ENCODE measurements around the gene ABRACL. TPM values are rescaled to one million over a fixed set of nuclear protein-coding genes. Genes with fewer than 3 reads are reported as not detected.

Gene ABRACL
- total and polyA plus RNA-seq, 2 of the 4 experiments (the other 2 are of a cell fraction) = 16.0 to 27.9 TPM

DNA sequence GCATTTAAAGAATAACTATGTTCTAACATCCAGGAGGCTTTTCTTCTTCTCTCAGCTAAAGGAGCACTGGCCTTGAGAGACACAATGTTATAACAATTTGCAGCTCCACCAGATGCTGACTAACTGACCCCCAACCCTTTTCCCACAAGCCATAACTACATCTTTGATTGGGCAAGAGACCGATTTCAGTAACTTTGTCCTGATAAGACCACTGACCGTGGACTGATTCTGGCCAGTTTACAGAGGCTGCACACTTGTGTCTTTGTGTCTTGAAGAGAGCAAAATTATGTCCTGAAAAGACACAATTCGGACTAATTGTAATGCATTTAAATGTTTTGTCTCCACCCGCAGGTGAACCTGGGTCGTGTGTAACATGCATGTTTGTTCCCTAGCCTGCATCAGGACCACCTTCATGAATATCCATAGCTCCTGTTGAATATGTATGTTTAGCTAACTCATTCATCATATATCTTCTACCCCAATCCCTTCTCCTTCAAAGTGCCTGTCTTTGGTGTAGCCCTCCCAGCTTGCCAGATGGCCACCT lies 22.3 kb downstream of the ABRACL start:
- DNase-seq = no peak
- no peaks in the 10 kb centered on the region for H3K4me1 ChIP-seq (ENCODE audit: control insufficient read depth, insufficient read depth, low read length)
- no peaks in the 10 kb centered on the region for H3K9me1 ChIP-seq (ENCODE audit: insufficient read depth, low read length)
- no peak overlapping the region for H2BK15ac ChIP-seq (ENCODE audit: low read depth, low read length)
- no peak overlapping the region for H4K8ac ChIP-seq (ENCODE audit: low read depth in 2 of 2, low read length in 2 of 2)
- peaks cover 18% of the 10 kb centered on the region for H3K27me3 ChIP-seq (ENCODE audit: control insufficient read depth, insufficient read depth, low read length)
- H4K20me1 ChIP-seq (ENCODE audit: insufficient read depth, low read length) = no peaks in the 10 kb centered on the region
- no peak overlapping the region for H3K14ac ChIP-seq (replicated peaks; ENCODE audit: low read depth, low read length)
- no peak overlapping the region for H3K23ac ChIP-seq (ENCODE audit: low read depth, low read length)
- H2BK5ac ChIP-seq (ENCODE audit: low read depth, low read length, poor library complexity, severe bottlenecking) = no peak overlapping the region
- no peak overlapping the region for H2BK120ac ChIP-seq (ENCODE audit: low read depth, low read length)
- H3K4me3 ChIP-seq (ENCODE audit: insufficient read depth, low read depth, low read length) = no peak overlapping the region
- no peaks in the 10 kb centered on the region for H3K79me1 ChIP-seq (ENCODE audit: low read depth in 1 of 2, low read length in 2 of 2)
- intact Hi-C loops (cut with micrococcal nuclease) (no loop called here), in situ Hi-C loops (cut with MboI; ENCODE audit: low sequenced_read_pairs) (no loop called here), dilution Hi-C loops (cut with HindIII; ENCODE audit: low sequenced_read_pairs, unreplicated experiment) (no loop called here)
- TF ChIP-seq POLR2A (IDR thresholded peaks at IDR 0.05; ENCODE audit: low read depth, low read length) = no peak
- TF ChIP-seq FOS (IDR thresholded peaks at IDR 0.05; ENCODE audit: low read depth, low read length) = no peak
- no peak for TF ChIP-seq MAFK (IDR thresholded peaks at IDR 0.05; ENCODE audit: low read depth, low read length)
- TF ChIP-seq NFE2L2 (IDR thresholded peaks at IDR 0.05; ENCODE audit: low read depth, low read length) = no peak
- TF ChIP-seq, protein P1, sequence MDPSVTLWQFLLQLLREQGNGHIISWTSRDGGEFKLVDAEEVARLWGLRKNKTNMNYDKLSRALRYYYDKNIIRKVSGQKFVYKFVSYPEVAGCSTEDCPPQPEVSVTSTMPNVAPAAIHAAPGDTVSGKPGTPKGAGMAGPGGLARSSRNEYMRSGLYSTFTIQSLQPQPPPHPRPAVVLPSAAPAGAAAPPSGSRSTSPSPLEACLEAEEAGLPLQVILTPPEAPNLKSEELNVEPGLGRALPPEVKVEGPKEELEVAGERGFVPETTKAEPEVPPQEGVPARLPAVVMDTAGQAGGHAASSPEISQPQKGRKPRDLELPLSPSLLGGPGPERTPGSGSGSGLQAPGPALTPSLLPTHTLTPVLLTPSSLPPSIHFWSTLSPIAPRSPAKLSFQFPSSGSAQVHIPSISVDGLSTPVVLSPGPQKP (IDR thresholded peaks at IDR 0.05; ENCODE audit: borderline replicate concordance, low read depth, low read length) = no peak
- no peak for TF ChIP-seq CHD1 (IDR thresholded peaks at IDR 0.05; ENCODE audit: low read depth, low read length)
- TF ChIP-seq BHLHE40 (IDR thresholded peaks at IDR 0.05; ENCODE audit: low read depth, low read length) = no peak
- TF ChIP-seq, protein P2, sequence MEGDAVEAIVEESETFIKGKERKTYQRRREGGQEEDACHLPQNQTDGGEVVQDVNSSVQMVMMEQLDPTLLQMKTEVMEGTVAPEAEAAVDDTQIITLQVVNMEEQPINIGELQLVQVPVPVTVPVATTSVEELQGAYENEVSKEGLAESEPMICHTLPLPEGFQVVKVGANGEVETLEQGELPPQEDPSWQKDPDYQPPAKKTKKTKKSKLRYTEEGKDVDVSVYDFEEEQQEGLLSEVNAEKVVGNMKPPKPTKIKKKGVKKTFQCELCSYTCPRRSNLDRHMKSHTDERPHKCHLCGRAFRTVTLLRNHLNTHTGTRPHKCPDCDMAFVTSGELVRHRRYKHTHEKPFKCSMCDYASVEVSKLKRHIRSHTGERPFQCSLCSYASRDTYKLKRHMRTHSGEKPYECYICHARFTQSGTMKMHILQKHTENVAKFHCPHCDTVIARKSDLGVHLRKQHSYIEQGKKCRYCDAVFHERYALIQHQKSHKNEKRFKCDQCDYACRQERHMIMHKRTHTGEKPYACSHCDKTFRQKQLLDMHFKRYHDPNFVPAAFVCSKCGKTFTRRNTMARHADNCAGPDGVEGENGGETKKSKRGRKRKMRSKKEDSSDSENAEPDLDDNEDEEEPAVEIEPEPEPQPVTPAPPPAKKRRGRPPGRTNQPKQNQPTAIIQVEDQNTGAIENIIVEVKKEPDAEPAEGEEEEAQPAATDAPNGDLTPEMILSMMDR (conservative IDR thresholded peaks at IDR 0.05; ENCODE audit: low read depth, low read length) = no peak
- no peak for TF ChIP-seq MXI1 (IDR thresholded peaks at IDR 0.05; ENCODE audit: borderline replicate concordance, low read depth, low read length)
- no peak for TF ChIP-seq SMC3 (IDR thresholded peaks at IDR 0.05; ENCODE audit: low read depth, low read length)
- no peak overlapping the region for H3K9ac ChIP-seq (ENCODE audit: low read depth, low read length)
- no peaks in the 10 kb centered on the region for H3K36me3 ChIP-seq (ENCODE audit: control insufficient read depth, insufficient read depth, low read length)
- H2BK20ac ChIP-seq (ENCODE audit: low read depth, low read length) = no peak overlapping the region
- no peak overlapping the region for H3K18ac ChIP-seq (ENCODE audit: low read depth, low read length)
- no peak overlapping the region for H4K5ac ChIP-seq (ENCODE audit: low read depth, low read length)
- H3K4me2 ChIP-seq (ENCODE audit: low read depth, low read length) = no peak overlapping the region
- no CpG with 5 or more reads among the region's 5 CpGs for WGBS, 2 experiments (ENCODE audit: extremely low coverage in 2 of 2, insufficient read length in 1 of 2)
- no peak overlapping the region for H4K91ac ChIP-seq (ENCODE audit: insufficient read depth, low read depth, low read length)
- no peak for ATAC-seq (ENCODE audit: low read depth)
- no TSS peak for BruUV-seq (replicated peaks)
- no peak overlapping the region for H3K4ac ChIP-seq (ENCODE audit: low read depth, low read length)
- H2AK5ac ChIP-seq (ENCODE audit: low read depth, low read length) = no peak overlapping the region
- ChIA-PET POLR2A (ENCODE audit: unreplicated experiment) (no interaction called here), CTCF (no interaction called here)
- no peak overlapping the region for H2AK9ac ChIP-seq (replicated peaks; ENCODE audit: low read depth, low read length, poor library complexity)
- H3K27ac ChIP-seq (ENCODE audit: insufficient read depth, low read length) = no peak overlapping the region
- no peak overlapping the region for H2AFZ ChIP-seq (replicated peaks; ENCODE audit: low read length, poor library complexity)
- no peaks in the 10 kb centered on the region for H3K9me3 ChIP-seq (ENCODE audit: control insufficient read depth, insufficient read depth, low read length)
- no peak overlapping the region for H3K56ac ChIP-seq (ENCODE audit: extremely low read depth, insufficient read depth, low read length)

Data from IMR-90 (cell line).